H7 (cell line): ENCODE results near the gene TMEM225B. TPM values are rescaled to one million over a fixed set of nuclear protein-coding genes. Genes with fewer than 3 reads are reported as not detected.
A peak's percentile ranks its signal among the peaks of the same experiment; 100 is the strongest.
"Not testable (repeated sequence)": the region's sequence is repeated elsewhere in the genome, so short reads cannot be mapped to it uniquely, and the experiment has no call there.

Experiments
- DNase-seq: peaks from one replicate; pipeline ENCODE4 v3.0.0; 2012
- H3K27me3 ChIP-seq: 2 replicates; pipeline ENCODE4 v1.6.0; 2011; ENCODE audit warnings: mild to moderate bottlenecking, low read length; ENCODE audit not compliant: control insufficient read depth, insufficient read depth
- H3K36me3 ChIP-seq: replicated peaks from 2 replicates; pipeline ENCODE4 v1.5.1; 2011; ENCODE audit warnings: low read length; ENCODE audit not compliant: control insufficient read depth, insufficient read depth
- H3K4me3 ChIP-seq: 2 replicates; pipeline ENCODE4 v1.5.1; 2011; ENCODE audit warnings: low read depth, mild to moderate bottlenecking, control low read depth, low read length, moderate library complexity; ENCODE audit not compliant: insufficient read depth
- total RNA-seq: library from RNA; depleted of rRNA; stranded (reverse); fragments of >200 nt; shearing (Covaris generic); gene quantifications from 2 replicates; pipeline ENCODE4 v1.2.3, GENCODE V29; 2014

The TMEM225B gene
- total RNA-seq, 1 experiment from 2014 or later = 0.52 TPM

DNA sequence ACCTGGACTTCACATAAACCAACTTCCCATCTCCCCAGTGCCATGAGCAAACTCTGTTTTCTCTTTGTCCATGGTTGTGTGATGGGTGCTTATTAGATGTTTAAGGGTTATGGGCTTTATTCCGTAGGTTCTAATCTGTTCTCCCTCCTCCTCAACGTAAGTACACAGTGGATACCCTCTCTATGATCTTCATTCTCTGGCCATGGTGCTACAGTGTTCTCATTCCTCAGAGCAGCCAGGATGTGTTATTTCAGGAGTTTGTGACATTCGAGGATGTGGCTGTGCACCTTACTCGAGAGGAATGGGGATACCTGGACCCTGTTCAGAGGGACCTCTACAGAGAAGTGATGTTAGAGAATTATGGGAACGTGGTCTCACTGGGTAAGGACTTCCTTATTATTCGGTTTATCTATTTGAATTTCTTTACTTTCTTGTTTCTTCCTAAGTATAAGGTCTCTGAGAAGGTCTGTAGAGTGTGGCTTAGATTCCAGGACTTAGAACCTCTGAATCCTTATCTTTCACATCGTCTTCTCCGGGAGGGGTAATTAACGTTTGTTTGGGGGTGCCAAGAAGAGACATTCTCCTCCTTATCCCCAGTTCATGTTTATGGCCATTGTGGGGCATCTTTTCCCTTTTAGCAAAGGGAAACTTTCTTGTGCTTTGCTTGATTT, 35.8 kb upstream of the TMEM225B start:
- H3K36me3 ChIP-seq = peaks cover 41% of the 10 kb centered on the region
- DNase-seq = no peak
- no peaks in the 10 kb centered on the region for H3K27me3 ChIP-seq
- H3K4me3 ChIP-seq = no peak overlapping the region

DNA sequence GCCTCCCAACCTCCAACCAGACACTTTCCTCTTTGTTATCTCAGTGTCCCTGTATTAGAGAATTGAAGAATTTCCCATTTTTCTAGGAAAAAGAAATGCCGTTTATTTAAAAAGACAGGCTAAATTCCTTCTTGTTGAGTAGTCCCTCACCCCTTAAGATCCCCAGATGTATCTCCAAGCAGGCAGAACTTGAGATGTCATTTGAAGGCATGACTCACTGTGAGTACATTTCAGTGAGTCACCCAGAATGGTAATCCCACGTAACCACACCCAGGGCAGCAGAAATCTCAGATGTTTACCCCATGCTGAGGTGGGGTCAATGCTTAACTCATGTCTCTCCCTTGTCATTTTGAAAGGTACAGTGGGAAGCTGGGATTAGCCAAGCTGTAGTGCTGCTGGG, 35.2 kb upstream of the TMEM225B start:
- DNase-seq = no peak
- H3K4me3 ChIP-seq = no peak overlapping the region
- H3K36me3 ChIP-seq = peaks cover 41% of the 10 kb centered on the region
- no peaks in the 10 kb centered on the region for H3K27me3 ChIP-seq

DNA sequence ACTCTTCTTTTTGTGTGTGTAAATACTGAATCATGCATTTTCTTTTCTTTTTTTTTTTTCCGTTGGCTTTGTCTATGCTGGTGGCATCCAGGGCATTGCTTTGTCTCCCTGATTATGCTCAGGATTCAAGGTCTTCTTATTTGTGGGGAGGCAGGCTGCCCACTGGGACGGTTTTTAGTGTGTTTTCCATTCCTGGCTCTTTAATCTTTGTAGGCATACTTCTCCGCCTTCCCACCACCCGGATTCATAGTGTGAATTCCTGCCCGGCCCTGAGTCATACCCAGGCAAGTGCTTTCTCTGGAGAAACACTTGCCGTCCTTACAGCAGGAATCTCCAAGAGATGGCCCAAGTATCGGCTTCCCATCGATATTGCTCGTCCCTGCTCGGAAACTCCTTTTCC, 34.4 kb upstream of the TMEM225B start:
- no peak overlapping the region for H3K4me3 ChIP-seq
- H3K36me3 ChIP-seq = peaks cover 43% of the 10 kb centered on the region
- H3K27me3 ChIP-seq = no peaks in the 10 kb centered on the region
- DNase-seq = no peak

DNA sequence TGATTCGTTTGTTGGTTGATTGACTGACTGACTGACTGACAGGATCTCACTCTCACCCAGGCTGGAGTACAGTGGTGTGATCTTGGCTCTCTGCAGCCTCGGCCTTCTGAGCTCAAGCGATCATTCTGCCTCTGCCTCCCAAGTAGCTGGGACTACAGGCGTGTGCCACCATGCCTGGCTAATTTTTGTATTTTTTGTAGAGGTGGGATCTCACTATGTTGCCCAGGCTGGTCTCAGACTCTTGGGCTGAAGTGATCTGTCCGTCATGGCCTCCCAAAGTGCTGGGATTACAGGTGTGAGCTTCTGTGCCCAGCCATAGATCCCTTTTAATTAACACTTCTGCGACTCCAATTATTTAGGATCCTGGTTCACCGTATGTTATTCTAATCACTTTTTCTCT, 29.3 kb upstream of the TMEM225B start:
- H3K27me3 ChIP-seq, DNase-seq, H3K4me3 ChIP-seq: not testable (repeated sequence)
- H3K36me3 ChIP-seq = peaks cover 24% of the 10 kb centered on the region

DNA sequence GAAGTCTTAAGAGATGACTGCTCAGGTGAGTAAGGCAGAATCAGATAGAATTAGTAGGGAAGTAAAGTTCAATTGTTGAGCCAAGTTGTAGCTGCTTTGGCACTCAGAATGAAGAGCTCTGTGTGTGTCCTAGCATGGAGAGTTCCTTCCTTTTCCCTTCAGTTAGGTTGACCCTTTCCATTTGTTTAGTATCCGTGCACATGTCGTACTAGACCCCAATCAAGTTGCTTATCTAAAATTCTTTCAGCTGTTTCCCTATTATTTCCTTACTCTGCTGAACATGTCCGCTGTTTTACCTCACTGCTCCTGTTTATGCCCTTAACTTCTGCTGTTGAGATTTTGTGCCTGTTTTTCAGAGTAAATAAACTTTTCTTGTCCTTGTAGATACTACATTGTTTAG, 26.3 kb upstream of the TMEM225B start:
- no peaks in the 10 kb centered on the region for H3K27me3 ChIP-seq
- no peak overlapping the region for H3K4me3 ChIP-seq
- peaks cover 13% of the 10 kb centered on the region for H3K36me3 ChIP-seq
- DNase-seq = no peak

DNA sequence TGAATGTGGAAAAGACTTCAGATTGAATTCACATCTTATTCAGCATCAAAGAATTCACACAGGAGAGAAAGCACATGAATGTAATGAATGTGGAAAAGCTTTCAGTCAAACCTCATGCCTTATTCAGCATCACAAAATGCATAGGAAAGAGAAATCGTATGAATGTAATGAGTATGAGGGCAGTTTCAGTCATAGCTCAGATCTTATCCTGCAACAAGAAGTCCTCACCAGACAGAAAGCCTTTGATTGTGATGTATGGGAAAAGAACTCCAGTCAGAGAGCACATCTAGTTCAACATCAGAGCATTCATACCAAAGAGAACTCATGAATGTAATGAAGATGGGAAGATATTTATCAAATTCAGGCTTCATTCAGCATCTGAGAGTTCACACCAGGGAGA, 24.8 kb upstream of the TMEM225B start:
- Histone ChIP-seq H3K4me3 (no peak overlapping the region), H3K36me3 (peaks cover 13% of the 10 kb centered on the region), H3K27me3 (no peaks in the 10 kb centered on the region)
- DNase-seq = no peak

DNA sequence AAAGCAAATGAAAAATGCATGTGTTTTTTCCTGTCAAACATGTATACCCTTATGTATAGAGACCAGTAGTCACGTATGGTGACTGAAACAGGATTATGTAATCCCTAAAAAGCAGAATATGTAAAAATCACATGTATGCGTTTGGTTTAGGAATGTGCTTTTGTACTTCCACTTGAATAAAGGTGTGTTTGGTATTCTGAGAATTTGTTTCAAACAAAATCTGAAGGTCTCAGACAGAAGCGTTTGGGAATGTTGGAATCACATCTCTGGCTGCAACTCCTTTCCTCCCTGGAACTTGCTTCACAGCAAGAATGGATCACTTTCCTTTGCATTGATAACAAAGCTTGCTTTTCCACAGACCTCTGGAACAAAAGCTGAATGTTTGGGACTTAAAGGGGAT, 21.8 kb upstream of the TMEM225B start:
- no peak for DNase-seq
- Histone ChIP-seq H3K27me3 (no peaks in the 10 kb centered on the region), H3K36me3 (peaks cover 8% of the 10 kb centered on the region), H3K4me3 (no peak overlapping the region)

GRCh38 chr7:99579281-99579955, 18.6 kb upstream of the TMEM225B start:
- Histone ChIP-seq H3K4me3 (peak overlapping the region; percentile 47; the same call in 1 of the 2 replicates), H3K36me3 (no peaks in the 10 kb centered on the region)

GRCh38 chr7:99579956-99580777, 17.9 kb upstream of the TMEM225B start:
- Histone ChIP-seq H3K27me3 (no peaks in the 10 kb centered on the region; the same call in 1 of the 2 replicates), H3K4me3 (peak overlapping the region; percentile 47), H3K36me3 (no peaks in the 10 kb centered on the region)
- DNase-seq = peak; percentile 85

More at GRCh38 chr7:99579281-99579955, 18.6 kb upstream of the TMEM225B start:
- DNase-seq = no peak
- H3K27me3 ChIP-seq = no peaks in the 10 kb centered on the region; the same call in 1 of the 2 replicates

GRCh38 chr7:99580778-99581332, 17.2 kb upstream of the TMEM225B start:
- peak overlapping the region; percentile 47 for H3K4me3 ChIP-seq
- not testable (repeated sequence) for DNase-seq, H3K27me3 ChIP-seq, H3K36me3 ChIP-seq

- DNase-seq = no peak
- Histone ChIP-seq H3K36me3 (no peaks in the 10 kb centered on the region), H3K27me3 (no peaks in the 10 kb centered on the region; the same call in 1 of the 2 replicates), H3K4me3 (no peak overlapping the region)
Observed at GRCh38 chr7:99588868-99589267, 9.2 kb upstream of the TMEM225B start.

DNA sequence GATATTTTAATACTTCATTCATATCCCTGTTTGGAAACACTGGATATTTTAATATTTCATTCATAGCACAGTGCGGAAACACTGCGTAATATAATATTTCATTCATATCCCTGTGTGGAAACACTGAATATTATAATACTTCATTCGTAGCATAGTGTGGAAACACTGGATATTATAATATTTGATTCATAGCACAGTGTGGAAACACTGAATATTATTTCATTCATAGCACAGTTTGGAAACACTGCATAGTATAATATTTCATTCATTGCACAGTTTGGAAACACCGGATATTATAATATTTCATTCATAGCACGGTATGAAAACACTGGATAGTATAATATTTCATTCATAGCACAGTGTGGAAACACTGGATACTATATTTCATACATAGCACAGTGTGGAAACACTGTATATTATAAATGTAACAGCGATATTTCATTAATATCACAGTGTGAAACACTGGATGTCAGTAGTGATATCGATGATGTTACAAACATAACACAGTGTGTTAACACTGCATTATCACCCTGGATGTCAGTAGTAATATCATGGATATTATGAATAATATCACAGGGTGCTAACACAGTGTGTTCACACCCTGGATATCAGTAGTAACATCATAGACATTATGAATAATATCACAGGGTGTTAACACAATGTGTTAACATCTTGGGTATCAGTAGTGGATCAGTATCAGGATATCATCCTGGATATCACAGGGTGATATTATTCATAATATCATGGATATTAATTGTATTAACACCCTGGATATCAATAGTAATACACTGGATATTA, 2.9 kb upstream of the TMEM225B start:
- Histone ChIP-seq H3K36me3 (no peaks in the 10 kb centered on the region), H3K27me3 (no peaks in the 10 kb centered on the region), H3K4me3 (no peak overlapping the region)
- no peak for DNase-seq

DNA sequence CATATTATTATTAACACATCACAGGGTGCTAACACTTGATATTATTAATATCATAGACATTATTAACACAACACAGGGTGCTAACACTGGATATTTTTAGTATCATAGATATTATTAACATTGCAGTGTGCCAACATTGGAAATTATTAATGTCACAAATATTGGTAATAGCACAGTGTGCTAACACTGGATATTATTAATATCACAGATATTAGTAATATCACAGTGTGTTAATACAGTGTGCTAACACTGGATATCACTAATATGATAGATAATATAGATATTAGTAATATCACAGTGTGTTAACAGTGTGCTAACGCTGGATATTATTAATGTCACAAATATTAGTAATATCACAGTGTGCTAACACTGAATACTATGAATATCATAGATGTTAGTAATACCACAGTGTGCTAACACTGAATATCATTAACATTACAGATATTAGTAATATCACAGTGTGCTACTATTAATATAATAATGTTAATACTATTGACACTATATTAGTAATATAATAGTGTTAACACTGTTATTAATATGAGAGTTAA, 1.6 kb upstream of the TMEM225B start:
- Histone ChIP-seq H3K27me3 (no peaks in the 10 kb centered on the region), H3K36me3 (no peaks in the 10 kb centered on the region), H3K4me3 (no peak overlapping the region)
- DNase-seq = no peak

- H3K36me3 ChIP-seq = no peaks in the 10 kb centered on the region
Observed at GRCh38 chr7:99599836-99600235, 1.8 kb downstream of the TMEM225B start.

More at GRCh38 chr7:99599836-99600235, 1.8 kb downstream of the TMEM225B start:
- H3K27me3 ChIP-seq = no peaks in the 10 kb centered on the region
- no peak overlapping the region for H3K4me3 ChIP-seq
- DNase-seq = no peak
